HG03097 (cell line): ENCODE data around the gene HNRNPUL1.
A peak's percentile ranks its signal among the peaks of the same experiment; 100 is the strongest.
"Not testable (repeated sequence)": the region's sequence is repeated elsewhere in the genome, so short reads cannot be mapped to it uniquely, and the experiment has no call there.

ENCODE experiments used
- ATAC-seq: cut with Tn5 transposase; IDR thresholded peaks from one replicate; pipeline ENCODE4 v1.9.1; 2021; ENCODE audit not compliant: unreplicated experiment, low FRiP score

HNRNPUL1 gene

GRCh38 chr19:41263850-41264580, at the start of gene HNRNPUL1:
Gene HNRNPUL1 (plus strand): TSS chr19:41264372. CDS start chr19:41264504, 132 bp downstream.
- peak; percentile 70 for ATAC-seq

DNA sequence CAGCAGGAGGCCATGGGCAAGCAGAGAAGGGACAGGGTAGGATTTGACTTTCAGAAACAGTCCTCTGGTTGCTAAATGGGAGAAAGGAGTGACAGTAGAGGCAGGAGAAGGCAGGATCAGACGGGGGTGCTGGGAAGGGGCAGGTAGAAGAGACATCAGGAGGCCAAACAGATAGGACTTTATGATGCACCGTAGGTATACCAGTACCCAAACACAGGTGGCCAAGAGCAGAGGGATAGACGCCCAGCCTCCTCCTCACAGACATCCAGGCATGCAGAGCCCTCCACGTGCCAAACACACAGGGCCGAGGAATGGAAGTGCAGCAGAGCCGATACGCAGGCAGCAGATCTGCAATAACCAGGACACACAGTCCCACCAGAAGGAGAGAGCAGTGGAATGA, 46.4 kb upstream of the HNRNPUL1 start:
- no peak for ATAC-seq

- no peak for ATAC-seq
Observed at GRCh38 chr19:41218249-41218614, 45.9 kb upstream of the HNRNPUL1 start.

GRCh38 chr19:41218615-41219507, 45.3 kb upstream of the HNRNPUL1 start, which contains the start of gene AXL:
Gene AXL (plus strand): TSS chr19:41219223. CDS start chr19:41219393, 170 bp downstream.
- no peak for ATAC-seq

DNA sequence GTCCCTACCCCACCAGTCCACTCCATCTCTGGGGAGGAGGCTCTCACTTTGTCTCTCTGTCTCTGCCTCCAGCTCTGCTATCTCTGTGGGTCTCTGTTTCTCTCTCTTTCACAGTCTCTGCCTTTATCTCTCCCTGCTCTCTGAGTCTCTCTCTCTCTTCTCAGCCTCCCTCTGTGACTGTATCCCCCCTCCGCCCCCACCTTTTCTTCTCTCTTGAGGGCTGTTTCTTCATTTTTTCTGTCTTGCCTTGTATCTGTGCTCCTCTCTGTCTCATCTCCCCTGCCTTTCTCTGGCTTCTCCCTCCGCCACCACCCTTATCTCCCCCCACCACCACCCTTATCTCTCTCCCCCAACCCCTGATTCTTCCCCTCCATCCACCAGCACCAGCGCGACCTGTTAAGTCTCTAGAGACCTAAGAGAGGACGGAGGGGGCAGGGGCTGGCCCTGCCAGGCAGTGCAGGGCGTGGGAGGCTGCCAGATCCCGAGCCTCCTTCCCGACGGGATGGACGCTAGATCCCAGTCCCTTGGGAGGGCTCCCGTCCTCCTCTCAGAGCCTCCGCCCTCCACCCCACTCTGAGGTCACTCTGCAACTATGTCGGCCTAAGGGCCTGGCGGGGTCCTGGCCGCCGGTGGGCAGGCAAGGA, 44.1 kb upstream of the HNRNPUL1 start:
- no peak for ATAC-seq

GRCh38 chr19:41220811-41221210, 43.4 kb upstream of the HNRNPUL1 start:
- no peak for ATAC-seq

DNA sequence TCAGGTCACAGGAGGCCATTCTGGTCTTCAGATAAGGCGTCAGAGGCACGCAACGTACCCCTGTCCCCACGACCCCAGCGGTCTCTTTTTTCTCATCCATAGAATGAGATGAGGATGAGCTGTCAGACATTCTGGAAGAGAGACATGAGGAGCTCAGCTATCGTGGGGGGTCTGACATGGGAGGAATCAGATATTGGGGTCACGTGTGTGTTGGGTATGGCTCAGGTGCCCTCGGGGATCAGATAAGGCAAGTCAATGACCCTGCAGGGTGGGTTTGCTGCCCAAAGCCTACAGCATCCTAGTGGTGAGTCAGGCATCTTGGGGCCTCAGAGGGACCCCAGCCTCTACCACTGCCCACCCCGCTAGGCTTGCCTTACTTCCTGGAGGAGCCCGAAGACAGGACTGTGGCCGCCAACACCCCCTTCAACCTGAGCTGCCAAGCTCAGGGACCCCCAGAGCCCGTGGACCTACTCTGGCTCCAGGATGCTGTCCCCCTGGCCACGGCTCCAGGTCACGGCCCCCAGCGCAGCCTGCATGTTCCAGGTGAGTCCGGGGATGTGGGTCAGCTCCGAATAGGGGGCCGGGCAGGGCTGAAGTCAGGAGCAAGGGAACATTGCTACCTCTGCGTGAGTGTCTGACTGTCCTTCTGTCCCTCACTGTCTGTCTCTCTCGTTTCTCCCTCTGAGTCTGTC, 42.5 kb upstream of the HNRNPUL1 start:
- no peak for ATAC-seq

DNA sequence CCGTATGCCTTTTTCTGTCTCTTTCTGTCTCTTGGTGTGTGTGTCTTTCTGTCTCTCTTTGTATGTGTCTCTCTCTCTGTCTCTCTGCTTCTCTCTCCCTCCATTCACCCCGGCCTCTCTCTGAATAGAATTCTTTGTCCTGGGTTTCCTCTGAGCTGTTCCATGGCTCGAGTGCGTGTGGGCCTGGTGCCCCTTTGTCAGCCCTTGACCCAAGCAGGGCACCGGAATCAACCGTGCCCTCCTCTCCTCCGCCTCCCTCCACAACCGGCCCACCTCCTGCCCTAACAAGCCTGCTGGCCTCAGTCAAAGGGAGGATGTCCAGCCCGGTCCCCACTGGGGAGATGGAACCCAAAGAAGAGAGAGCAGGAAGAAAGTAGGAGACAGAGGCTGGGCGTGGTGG, 41.9 kb upstream of the HNRNPUL1 start:
- ATAC-seq = no peak

DNA sequence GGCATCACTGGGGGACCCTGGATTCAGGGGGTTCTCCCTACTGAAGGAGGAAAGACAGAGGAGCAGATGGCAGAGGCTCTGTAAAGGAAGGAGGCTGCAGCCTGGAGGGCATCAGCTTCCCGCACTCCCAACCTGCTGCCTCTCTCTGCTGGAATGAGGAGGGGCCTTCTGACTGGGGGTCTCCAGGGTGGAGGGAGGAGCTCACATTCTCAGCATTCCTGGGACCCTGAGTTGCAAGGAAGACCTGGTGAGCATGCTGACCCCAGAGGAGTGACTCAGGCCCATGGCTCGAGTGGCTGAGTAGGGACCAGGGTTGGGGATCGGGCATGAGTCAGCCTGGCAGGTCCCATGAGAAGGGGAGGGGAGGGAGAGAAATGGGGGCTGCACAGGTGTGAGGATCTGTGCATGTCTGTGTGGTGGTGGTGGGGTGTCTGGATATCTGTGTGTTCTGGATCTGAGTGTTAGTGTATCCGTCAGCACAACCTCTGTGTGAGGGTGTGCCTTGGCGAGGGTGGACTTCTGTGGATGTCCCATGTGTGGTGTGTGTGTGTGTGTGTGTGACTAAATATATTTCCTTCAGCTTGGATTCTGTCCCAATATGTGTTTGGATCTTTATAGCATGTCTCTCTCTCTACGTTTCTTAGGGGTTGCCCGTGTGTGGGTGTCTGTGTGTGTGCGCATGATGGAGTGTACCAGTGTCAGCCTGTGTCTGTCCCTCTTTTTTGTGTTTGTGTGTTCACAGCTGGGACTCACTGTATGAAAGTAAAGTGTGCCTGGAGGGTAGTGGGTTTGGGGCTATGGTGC, 40.5 kb upstream of the HNRNPUL1 start:
- ATAC-seq = no peak

DNA sequence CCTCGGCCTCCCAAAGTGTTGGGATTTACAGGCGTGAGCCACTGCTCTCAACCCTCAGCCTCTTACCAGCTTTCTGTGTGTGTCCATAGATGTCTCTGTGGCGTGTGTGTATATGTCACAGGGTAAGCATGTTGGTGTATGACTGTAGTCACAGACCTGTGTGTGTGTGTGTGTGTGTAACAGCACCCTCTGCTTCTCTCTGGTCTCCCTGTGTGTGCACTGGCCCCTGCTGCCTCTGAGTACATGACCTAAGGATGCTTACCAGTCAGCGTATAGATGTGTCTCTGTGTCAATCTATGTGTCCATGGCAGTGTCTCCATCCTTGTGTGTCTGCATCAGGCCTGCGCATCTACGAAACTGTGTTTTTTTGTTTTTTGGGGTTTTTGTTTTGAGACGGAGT, 39.5 kb upstream of the HNRNPUL1 start:
- no peak for ATAC-seq

GRCh38 chr19:41225238-41226052, 38.7 kb upstream of the HNRNPUL1 start:
- ATAC-seq = no peak

- no peak for ATAC-seq
Observed at GRCh38 chr19:41226053-41226873, 37.9 kb upstream of the HNRNPUL1 start.

DNA sequence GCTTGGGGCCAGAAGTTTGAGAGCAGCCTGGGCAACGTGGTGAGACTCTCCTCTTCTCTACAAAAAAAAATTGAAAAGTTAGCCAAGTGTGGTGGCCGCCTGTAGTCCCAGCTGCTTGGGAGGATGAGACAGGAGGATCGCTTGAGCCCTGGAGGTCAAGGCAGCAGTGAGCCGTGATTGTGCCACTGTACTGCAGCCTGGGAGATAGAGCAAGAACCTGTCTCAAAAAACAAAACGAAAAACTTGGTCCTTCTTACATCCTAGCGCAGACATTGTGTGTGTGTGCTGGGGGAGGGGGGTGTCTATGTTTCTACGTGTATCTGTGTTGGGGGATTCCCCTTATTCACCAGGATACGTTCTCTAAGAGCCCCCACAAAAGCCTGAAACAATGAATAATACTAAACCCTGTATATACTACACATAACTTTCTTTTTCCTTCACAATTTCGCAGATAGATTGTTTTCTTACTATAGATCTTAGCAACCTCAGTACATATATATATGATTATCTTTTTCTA, 37.2 kb upstream of the HNRNPUL1 start:
- no peak for ATAC-seq

- ATAC-seq = no peak
Observed at GRCh38 chr19:41228486-41228885, 35.7 kb upstream of the HNRNPUL1 start.

DNA sequence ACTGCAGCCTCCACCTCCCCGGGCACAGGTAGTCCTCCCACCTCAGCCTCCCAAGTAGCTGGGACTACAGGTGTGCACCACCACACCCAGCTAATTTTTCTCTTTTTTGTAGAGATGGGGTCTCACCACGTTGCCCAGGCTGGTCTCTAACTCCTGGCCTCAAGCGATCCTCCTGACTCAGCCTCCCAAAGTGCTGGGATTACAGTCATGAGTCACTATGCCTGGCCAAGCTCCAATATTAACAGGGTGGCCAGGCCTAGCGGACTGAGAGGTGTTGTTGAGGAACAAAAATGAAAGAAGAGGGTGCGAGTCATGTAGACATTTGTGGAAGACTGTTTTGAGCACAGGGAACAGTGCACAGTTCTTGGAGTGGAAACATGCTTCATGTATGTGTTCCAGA, 34.8 kb upstream of the HNRNPUL1 start:
- not testable (repeated sequence) for ATAC-seq

DNA sequence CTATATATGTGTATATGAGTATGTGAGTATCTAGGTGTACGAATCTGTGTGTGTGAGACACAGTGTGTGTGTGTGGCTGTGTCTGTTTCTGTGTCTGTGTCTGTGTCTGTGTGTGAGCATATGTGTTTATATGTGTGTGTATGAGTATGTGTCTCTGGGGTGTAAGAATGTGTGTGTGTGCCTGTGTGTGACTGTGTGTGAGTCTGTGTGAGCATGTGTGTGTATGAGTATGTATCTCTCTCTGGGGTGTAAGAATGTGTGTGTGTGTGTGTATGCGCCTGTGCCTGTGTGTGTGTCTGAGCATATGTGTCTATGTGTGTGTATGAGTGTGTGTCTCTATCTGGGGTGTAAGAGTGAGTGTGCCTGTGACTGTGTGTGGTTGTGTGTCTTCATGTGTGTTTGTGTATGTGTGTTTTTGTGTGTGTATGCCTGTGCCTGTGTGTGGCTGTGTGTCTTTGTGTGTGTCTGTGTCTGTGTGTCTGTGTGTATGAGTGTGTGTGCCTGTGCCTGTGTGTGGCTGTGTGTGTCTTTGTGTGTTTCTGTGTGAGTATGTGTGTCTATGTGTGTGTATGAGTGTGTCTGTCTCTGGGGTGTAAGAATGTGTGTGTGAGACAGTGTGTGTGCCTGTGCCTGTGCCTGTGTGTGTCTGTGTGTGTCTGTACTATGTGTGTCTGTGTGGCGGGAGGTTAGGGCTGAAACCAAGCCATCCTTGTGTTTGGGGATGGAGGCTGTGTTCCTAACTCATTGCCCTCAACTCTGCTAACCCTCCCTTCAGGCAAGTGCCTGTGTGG, 33.9 kb upstream of the HNRNPUL1 start:
- ATAC-seq = no peak

DNA sequence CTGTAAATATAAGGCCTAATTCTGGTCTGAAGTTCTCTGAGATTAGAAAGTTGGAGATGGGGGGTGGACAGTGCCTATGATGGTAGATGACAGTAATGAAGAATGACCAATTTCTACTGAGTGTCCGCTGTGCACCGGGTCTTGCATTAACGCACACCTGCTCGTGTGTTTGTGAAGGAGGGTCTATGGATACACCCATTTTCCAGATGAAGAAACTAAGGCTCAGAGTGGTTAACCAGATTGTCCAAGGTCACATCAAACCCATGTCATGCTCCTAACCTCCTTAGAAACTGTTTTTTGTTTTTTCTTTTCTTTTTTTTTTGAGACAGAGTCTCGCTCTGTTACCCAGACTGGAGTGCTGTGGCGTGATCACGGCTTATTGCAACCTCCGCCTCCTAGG, 31.5 kb upstream of the HNRNPUL1 start:
- ATAC-seq = no peak
